GM12878 (cell line): ENCODE measurements around the gene OR2C3. TPM values are rescaled to one million over a fixed set of nuclear protein-coding genes. Genes with fewer than 3 reads are reported as not detected.

Experiments used
- ATAC-seq: fragments of 200-7000 bp; cut with Tn5 transposase; 3 replicates; pipeline ENCODE4 v1.9.1; 2020; ENCODE audit warnings: mild to moderate bottlenecking, moderate library complexity
- BruUV-seq: library from RNA; stranded (reverse); fragments of 400-500 nt; replicated peaks from 2 replicates; lab custom pipeline; 2021; lab: Mats Ljungman, UMichigan
- CTCF ChIA-PET: fragments of 300-600 bp; sonication (Branson Sonifier 250); formaldehyde crosslinking; extraction: SDS; loops from one replicate; lab custom pipeline; 2021; ENCODE audit warnings: inconsistent platforms; lab: Yijun Ruan, JAX
- POLR2A ChIA-PET: fragments of 350-600 bp; formaldehyde crosslinking; extraction: SDS; loops from one replicate; lab custom pipeline; 2021; ENCODE audit warnings: inconsistent platforms; lab: Charles Lee
- RAD21 ChIA-PET: fragments of 300-600 bp; sonication (Branson Sonifier 250); formaldehyde crosslinking; loops from one replicate; lab custom pipeline; 2023; ENCODE audit warnings: antibody characterized with exemption; ENCODE audit not compliant: unreplicated experiment; lab: Charles Lee
- SMC1A ChIA-PET: fragments of 300-600 bp; sonication (Branson Sonifier 250); formaldehyde crosslinking; loops from one replicate; lab custom pipeline; 2023; ENCODE audit not compliant: unreplicated experiment, uncharacterized antibody; lab: Charles Lee
- DNase-seq: peaks from one replicate; pipeline ENCODE4 v3.0.0-alpha.2; 2011; ENCODE audit warnings: low read depth, low spot score
- FAIRE-seq: peaks from 3 replicates; lab custom pipeline; 2011; peaks lifted over from hg19 to GRCh38; lab: Jason Lieb, UNC
- H2AFZ ChIP-seq: 2 replicates; pipeline ENCODE4 v1.6.0; 2011; ENCODE audit warnings: low read depth, low read length, control low read depth; ENCODE audit not compliant: control insufficient read depth
- H3K27ac ChIP-seq: 2 replicates; pipeline ENCODE4 v1.5.1; 2011; ENCODE audit warnings: control low read depth; ENCODE audit not compliant: control insufficient read depth, insufficient read depth
- H3K27me3 ChIP-seq, 2 experiments: replicated peaks in 1 of 2; 2 replicates each; pipeline versions ENCODE4 v1.6.0 to v1.6.1; 2011; ENCODE audit warnings: low read length in 1 of 2; ENCODE audit not compliant: control insufficient read depth in 2 of 2, insufficient read depth in 2 of 2
- H3K36me3 ChIP-seq, 2 experiments: 2 replicates each; pipeline ENCODE4 v1.5.1; 2011; ENCODE audit warnings: low read length in 1 of 2; ENCODE audit not compliant: control insufficient read depth in 2 of 2, insufficient read depth in 2 of 2
- H3K4me1 ChIP-seq: 2 replicates; pipeline ENCODE4 v1.6.1; 2011; ENCODE audit warnings: mild to moderate bottlenecking, low read length, moderate library complexity, mixed read lengths; ENCODE audit not compliant: control insufficient read depth, insufficient read depth
- H3K4me2 ChIP-seq: 2 replicates; pipeline ENCODE4 v1.6.0; 2011; ENCODE audit warnings: control low read depth; ENCODE audit not compliant: control insufficient read depth, insufficient read depth
- H3K4me3 ChIP-seq: fragments of 200-600 bp; sonication (generic); 2 replicates; pipeline ENCODE4 v1.5.1; 2016
- H3K79me2 ChIP-seq: 2 replicates; pipeline ENCODE4 v1.6.0; 2011; ENCODE audit warnings: low read length; ENCODE audit not compliant: control insufficient read depth, insufficient read depth
- H3K9ac ChIP-seq: 2 replicates; pipeline ENCODE4 v1.8.0; 2011; ENCODE audit warnings: low read length, control low read depth, mixed read lengths; ENCODE audit not compliant: control insufficient read depth, insufficient read depth
- H3K9me3 ChIP-seq: replicated peaks from 3 replicates; pipeline ENCODE4 v1.5.1; 2011; ENCODE audit warnings: mild to moderate bottlenecking, low read length; ENCODE audit not compliant: control insufficient read depth, insufficient read depth
- H4K20me1 ChIP-seq: 2 replicates; pipeline ENCODE4 v1.6.0; 2011; ENCODE audit not compliant: control insufficient read depth, insufficient read depth
- CBX5 ChIP-seq: sonication (generic); IDR thresholded peaks from 2 replicates; pipeline ENCODE4 v1.6.1; 2016; ENCODE audit warnings: low read depth, moderate library complexity, mild to moderate bottlenecking, inconsistent platforms
- HDAC2 ChIP-seq: fragments of 200-600 bp; sonication (generic); IDR thresholded peaks from 2 replicates; pipeline ENCODE4 v1.6.1; 2017
- KDM1A ChIP-seq: fragments of 200-600 bp; sonication (generic); IDR thresholded peaks from 2 replicates; pipeline ENCODE4 v1.6.1; 2016; ENCODE audit warnings: borderline replicate concordance
- NFIC ChIP-seq: IDR thresholded peaks from 2 replicates; pipeline ENCODE4 v1.6.1; 2012; ENCODE audit warnings: low read depth, mild to moderate bottlenecking, inconsistent platforms, low read length, moderate library complexity
- PBX3 ChIP-seq: IDR thresholded peaks from 2 replicates; pipeline ENCODE4 v1.6.1; 2011; ENCODE audit warnings: mild to moderate bottlenecking, low read depth, low read length, moderate library complexity; ENCODE audit not compliant: insufficient replicate concordance
- TAF1 ChIP-seq: IDR thresholded peaks from 2 replicates; pipeline ENCODE4 v1.6.1; 2011; ENCODE audit warnings: mild to moderate bottlenecking, low read depth, low read length, borderline replicate concordance
- TARDBP ChIP-seq: IDR thresholded peaks from 2 replicates; pipeline ENCODE4 v1.6.1; 2016; ENCODE audit warnings: borderline replicate concordance
- TCF7 ChIP-seq: IDR thresholded peaks from 2 replicates; pipeline ENCODE4 v1.6.1; 2014; ENCODE audit warnings: antibody characterized with exemption, borderline replicate concordance
- WGBS: methylation state at CpG from one replicate; pipeline ENCODE4 v1.1.6; 2016; ENCODE audit warnings: low lambda C conversion rate; ENCODE audit not compliant: insufficient replicate concordance, insufficient coverage; ENCODE audit errors: missing lambda C conversion rate; 5-methylcytosine and 5-hydroxymethylcytosine counted together
- in situ Hi-C: fragments of 300-500 bp; cut with MboI; formaldehyde crosslinking; loops from 9 replicates; pipeline ENCODE4 v1.14.3; 2018; ENCODE audit warnings: mixed read lengths
- intact Hi-C: fragments of 100-400 bp; cut with micrococcal nuclease; formaldehyde crosslinking; loops from one replicate; pipeline ENCODE4 v1.14.2; 2022; ENCODE audit not compliant: unreplicated experiment
- polyA plus RNA-seq, 11 experiments: library from polyadenylated mRNA; depleted of rRNA in 4 of 11; unstranded in 6 of 11; stranded (reverse) in 5 of 11; fragments of >200 nt; fragmentation: Nextera tagmentation in 4 of 11; fragmentation: Illumina TruSeq in 1 of 11; extraction: Ambion mirVana in 4 of 11; extraction: Trizol in 1 of 11; gene quantifications; 1 replicate in 1 of 11; 2 replicates in 10 of 11; pipeline versions ENCODE4 v1.2.1 to v1.2.3, GENCODE V29; 2011 to 2016; ENCODE audit warnings: inconsistent platforms in 2 of 11, missing spikeins in 2 of 11, low read depth in 1 of 11
- total RNA-seq, 4 experiments: library from RNA; depleted of rRNA in 3 of 4; stranded (reverse); fragments of >200 nt in 3 of 4; fragmentation: Illumina TruSeq in 1 of 4; extraction: Trizol in 1 of 4; gene quantifications; 2 replicates each; pipeline versions ENCODE4 v1.2.1 to v1.2.3, GENCODE V29; 2013 to 2021

Gene OR2C3
- total and polyA plus RNA-seq, 10 of the 15 experiments (the other 5 are each of a cell fraction or from before 2014, with no cell fraction given) = not detected

GRCh38 chr1:247517795-247518612, 18.2 kb downstream of the OR2C3 start:
- intact Hi-C loops = no loop called here
- H3K27me3 ChIP-seq = no peaks in the 10 kb centered on the region
- 57% methylated on average over 69 of the region's 72 CpGs for WGBS
- no peak overlapping the region for H3K9ac ChIP-seq
- H4K20me1 ChIP-seq = no peaks in the 10 kb centered on the region
- SMC1A ChIA-PET = no interaction called here
- FAIRE-seq = no peak
- H2AFZ ChIP-seq = no peak overlapping the region
- in situ Hi-C loops = no loop called here
- H3K9me3 ChIP-seq = no peaks in the 10 kb centered on the region; the same call in 2 of the 3 replicates
- no peaks in the 10 kb centered on the region for H3K4me1 ChIP-seq
- TF ChIP-seq NFIC = no peak
- TF ChIP-seq KDM1A = no peak
- no peak for TF ChIP-seq CBX5
- TF ChIP-seq TCF7 = no peak
- no peak for TF ChIP-seq TARDBP
- no peak for TF ChIP-seq HDAC2
- no peak for TF ChIP-seq PBX3
- no peak for TF ChIP-seq TAF1
- TF ChIP-seq, all 136 proteins: peak for 0
- no peak for DNase-seq
- RAD21 ChIA-PET = no interaction called here
- CTCF ChIA-PET = no interaction called here
- POLR2A ChIA-PET = no interaction called here
- Histone ChIP-seq H3K4me2 (no peak overlapping the region), H3K4me3 (no peak overlapping the region), H3K36me3 (no peaks in the 10 kb centered on the region), H3K27ac (no peak overlapping the region), H3K79me2 (no peaks in the 10 kb centered on the region)
- ATAC-seq = no peak
- BruUV-seq = no TSS peak
